NCI-H345 treated with DMSO at 0.1 percent for 48 hours (cell line): ENCODE data around the gene GLTPD2.

Experiments
- DNase-seq: peaks from one replicate; lab custom pipeline; 2025; ENCODE audit not compliant: unreplicated experiment; lab: John Stamatoyannopoulos, UW

Gene GLTPD2

DNA sequence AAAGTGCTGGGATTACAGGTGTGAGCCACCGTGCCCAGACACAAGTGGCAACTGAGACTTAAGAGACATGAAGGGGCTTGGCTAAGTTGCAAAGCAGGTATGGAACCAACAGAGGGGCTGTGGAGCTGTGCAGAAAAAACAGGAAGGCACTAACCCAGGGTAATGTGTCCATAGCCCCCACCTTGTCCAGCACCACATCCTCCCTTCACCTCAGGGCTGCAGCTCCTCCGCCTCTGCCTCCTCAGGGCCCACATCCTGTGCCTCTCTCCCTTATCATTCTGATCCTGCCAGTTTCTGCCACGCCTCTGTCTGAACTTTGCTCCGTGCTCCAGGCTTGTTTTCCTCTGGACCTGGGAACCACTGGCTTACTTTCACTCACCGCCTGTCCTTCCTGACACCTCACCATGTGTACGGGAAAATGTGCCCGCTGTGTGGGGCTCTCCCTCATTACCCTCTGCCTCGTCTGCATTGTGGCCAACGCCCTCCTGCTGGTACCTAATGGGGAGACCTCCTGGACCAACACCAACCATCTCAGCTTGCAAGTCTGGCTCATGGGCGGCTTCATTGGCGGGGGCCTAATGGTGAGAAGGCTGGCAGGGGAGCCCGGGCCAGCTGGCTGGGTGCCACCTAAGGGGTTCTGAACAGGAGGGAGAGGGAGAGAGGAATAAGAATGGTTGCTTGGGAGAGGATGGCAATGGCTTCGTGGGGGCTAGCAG is 17.1 kb upstream of the GLTPD2 start, which contains the start of gene TM4SF5:
Gene TM4SF5, plus strand, starts transcription at position 368 of the 716 bp plus-strand sequence. Its CDS starts 37 bp downstream, at position 405.
- no peak for DNase-seq

DNA sequence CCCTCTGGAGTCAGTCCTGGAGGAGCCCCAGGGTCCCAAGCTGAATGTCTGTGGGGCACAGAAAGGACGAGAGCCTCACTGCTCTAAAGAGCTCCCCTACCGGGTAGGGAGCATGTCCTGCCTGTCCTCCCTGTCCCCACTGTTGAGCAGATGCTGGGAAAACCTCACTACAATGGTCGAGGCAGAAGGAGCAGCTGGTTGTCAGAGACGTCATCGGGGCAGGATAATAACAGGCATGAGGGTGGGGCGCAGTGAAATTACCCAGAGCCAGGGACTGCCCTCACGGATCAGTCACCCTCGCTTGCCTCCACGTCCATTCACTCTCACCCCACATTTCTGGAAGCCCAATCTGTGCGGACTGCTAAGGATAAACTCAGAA is 16.5 kb upstream of the GLTPD2 start:
- no peak for DNase-seq

DNA sequence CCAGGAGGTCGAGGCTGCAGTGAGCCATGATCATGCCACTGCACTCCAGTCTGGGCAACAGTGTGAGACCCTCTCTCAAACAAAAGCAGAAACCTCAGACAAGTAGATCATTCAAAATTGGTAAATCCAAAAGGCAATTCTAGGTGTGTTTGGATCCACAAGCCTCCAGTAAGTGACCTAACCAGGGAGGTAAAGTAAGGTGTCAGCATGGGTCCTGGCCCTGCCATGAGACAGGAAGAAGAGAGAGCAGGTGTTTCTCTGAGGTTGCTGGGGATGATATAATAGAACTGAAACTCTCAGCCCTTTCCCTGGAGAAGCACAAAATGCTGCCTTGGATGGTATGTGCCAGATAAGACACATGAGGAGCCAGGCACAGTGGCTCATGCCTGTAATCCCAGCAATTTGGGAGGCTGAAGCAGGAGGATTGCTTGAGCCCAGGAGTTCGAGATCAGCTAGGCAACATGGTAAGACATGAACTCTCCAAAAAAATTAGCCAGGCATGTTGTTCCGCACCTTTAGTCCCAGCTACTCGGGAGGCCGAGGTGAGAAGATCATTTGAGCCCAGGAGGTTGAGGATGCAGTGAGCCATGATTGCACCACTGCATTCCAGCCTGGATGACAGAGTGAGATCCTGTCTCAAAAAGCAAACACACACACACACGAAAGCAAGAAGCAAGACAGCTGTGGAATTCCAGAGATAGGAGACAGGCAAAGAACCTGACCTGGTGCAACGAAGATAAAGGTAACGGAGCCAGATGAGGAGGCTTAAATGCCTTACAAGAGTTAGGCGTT is 10.6 kb upstream of the GLTPD2 start:
- DNase-seq = no peak

DNA sequence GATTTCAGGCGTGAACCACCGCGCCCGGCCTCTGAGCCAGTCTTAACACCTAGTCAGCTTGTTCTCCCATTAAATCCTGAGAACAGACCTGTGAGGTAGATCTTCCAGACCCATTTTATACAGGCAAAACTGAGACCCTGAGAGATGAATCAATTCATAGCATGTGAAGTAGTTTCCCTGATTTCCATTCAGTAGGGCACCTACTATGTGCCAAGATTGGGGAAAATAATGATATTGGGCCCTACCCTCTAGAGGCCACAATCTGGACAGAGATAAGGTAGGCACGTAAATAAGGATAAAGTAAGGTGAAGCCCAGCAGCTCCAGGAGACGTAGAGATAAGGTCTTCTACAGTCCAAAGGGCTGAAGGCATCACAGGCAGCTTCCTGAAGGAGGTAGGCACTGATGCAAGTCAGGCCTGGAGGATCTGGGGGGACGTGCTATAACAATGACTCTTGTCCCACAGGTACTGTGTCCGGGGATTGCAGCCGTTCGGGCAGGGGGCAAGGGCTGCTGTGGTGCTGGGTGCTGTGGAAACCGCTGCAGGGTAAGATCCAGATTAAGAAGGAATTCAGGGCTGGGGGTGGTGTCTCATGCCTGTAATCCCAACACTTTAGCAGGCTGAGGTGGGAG is 8.3 kb upstream of the GLTPD2 start:
- no peak for DNase-seq

DNA sequence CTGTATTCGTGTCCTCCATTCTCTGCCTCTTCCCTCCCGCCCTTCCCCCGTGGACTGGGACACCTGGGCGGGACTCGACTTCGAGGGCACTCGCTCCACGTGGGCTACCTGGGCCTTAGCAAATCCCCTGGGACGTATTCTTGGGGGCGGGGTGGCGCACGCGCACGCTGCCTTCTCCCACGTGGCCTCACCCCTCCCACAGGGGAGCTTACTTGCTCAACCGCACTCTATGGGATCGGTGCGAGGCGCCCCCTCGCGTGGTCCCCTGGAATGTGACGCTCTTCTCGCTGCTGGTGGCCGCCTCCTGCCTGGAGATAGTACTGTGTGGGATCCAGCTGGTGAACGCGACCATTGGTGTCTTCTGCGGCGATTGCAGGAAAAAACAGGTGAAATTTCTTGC is 6.1 kb upstream of the GLTPD2 start:
- no peak for DNase-seq

DNA sequence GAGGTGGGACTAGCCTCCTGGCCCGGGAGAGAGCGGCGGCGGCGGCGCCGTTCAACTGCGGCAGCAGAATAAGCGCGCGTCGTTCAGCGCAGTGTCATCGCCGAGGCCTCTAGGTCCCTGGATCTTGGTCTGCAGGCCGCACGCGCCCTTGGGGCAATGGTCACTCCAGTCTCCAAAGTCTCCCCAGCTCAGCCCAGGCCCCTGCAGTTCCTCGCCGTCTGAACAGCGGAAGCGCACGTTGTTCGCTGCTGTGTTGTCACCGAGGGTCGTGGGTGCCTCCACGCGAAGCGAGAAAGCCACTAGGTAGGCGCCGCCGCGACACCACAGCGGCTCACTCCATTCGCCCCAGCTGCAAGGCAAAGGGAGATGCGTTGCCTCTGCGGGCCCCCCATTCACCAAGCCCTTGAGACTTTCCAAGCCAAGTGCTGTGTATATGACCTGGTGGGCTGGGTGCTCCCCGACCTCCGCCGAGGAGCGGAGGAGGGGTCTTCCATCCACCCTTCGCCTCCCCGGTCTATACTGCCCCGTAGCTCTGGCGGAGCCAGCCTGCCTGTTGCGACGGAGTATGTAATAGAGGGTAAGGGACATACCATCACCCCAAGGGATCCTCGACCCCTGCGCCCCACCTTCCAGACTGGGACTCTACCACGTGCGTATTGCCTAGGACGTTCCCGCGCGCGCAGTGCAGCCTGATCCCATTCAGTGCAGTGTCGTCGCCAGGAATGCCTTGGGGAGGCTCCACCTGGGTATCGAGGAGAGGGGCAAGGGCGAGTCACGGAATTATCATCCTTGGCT is 3.3 kb upstream of the GLTPD2 start:
- no peak for DNase-seq

DNA sequence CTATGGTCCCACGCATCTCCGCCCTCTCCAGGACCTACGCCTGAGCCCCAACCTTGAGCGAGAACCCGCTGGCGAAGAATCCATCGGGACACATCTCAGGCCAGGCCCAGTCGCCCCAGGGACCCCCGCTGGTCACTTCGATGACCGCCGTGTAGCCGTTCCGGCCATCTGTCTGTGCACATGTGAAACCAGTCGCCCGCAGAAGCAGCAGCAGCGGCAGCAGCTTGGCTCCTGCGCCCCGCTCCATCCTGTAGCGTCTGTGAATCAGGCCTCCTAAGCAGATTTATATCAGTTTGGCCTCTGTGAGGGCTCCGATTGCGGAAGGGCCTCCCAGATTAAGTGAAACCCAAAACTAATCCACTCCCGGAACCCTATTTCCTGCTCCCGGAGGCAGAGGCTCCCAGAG is 2.7 kb upstream of the GLTPD2 start, which contains the start of gene VMO1:
Gene VMO1, minus strand, starts transcription at position 259 of the 406 bp plus-strand sequence. Its CDS starts 12 bp downstream, at position 247.
- no peak for DNase-seq

DNA sequence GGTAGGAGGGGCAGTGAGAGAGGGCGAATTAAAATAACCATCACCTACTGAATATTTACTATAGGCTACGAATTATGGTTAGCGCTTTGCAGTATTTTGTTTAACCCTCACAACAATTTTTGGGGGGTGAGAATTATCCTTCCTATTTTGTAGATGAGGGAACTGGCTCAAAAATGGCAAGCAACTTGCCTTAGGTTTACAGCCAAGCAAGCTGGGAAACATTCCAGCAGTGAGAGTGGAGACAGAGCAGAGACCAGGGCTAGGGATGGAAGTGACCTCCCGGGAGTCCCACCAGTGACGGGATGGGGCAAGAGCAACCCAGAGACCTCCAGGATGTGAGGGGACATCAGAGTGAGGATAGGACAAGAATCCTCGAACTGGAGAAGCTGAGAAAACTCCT is 2.2 kb upstream of the GLTPD2 start:
- no peak for DNase-seq

DNA sequence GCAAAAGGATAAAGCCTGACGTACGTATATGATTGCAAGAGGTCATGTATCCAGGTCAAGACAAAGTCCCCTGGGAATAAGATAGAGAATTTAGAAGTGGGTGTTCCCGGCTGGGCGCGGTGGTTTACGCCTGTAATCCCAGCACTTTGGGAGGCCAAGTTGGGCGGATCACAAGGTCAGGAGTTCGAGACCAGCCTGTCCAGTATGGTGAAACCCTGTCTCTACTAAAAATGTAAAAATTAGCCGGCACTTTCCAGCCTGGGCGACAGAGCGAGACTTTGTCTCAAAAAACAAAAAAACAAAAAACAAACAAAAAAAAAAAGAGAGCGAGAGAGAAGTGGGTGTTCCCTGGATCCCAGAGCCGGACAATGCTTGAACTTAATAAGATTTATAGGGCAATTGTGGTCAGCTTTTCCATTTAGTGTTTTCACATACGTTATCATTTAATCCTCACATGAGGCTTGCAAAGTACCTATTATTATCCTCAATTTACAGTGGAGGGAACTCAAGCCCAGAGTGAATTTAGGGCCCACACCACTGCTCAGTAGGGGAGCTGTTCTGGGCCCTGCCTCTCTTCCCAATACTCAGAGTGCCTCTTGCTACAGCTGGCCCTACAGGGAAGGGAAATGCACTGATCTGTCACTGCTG is 481 bp upstream of the GLTPD2 start:
- no peak for DNase-seq

DNA sequence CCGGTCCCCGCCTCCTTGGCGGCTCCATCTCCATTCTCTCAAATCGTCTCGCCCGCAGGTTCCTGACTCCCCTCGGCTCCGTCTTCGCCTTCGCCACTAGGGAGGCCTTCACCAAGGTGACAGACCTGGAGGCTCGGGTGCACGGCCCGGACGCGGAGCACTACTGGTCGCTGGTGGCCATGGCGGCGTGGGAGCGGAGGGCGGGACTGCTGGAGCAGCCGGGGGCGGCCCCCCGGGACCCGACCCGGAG is 862 bp downstream of the GLTPD2 start:
- DNase-seq = no peak

DNA sequence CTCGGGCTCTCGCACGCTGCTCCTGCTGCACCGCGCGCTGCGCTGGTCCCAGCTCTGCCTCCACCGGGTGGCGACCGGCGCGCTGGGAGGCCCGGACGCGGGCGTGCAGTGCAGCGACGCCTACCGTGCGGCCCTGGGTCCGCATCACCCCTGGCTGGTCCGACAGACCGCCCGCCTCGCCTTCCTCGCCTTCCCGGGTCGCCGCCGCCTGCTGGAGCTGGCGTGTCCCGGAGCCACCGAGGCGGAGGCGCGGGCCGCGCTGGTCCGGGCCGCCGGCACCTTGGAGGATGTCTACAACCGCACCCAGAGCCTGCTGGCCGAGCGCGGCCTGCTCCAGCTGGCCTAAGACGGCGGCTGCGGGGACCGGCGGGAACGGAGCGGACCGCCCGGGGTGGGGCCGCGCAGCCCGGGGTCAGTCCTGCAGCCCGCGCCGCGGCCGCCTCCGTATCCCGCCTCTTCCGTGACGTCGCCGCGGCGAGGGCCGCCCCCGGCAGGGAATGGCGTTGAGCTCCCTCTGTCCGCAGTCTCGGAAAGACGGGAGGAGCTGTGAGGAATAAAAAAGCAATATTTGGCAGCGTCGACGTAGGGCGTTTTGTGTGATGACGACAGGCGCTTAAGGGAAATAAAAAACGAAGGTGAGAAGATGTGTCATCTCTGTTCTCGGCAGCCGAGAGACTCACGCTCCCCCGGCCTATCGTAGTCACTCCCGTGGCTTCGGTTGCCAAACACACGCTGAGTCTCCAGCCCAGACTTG is 1.4 kb downstream of the GLTPD2 start:
- peak; percentile 21 for DNase-seq

DNA sequence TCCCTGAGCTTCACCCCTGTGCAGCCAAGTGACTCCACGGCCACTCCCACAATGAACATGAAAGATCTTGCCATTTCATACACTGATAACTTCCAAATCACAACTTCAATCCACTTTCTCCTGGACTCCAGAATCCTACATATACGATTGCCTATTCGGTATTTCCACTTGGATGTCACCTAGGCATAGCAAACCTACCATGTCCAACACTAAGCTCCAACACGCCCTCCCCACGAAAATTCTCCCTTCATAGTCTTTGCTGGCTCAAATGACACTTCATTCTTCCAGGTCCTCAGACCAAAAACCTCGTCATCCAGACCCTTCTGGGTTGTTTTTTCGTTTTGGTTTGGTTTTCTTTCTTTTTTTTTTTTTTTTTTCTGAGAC is 1.9 kb downstream of the GLTPD2 start:
- no peak for DNase-seq

DNA sequence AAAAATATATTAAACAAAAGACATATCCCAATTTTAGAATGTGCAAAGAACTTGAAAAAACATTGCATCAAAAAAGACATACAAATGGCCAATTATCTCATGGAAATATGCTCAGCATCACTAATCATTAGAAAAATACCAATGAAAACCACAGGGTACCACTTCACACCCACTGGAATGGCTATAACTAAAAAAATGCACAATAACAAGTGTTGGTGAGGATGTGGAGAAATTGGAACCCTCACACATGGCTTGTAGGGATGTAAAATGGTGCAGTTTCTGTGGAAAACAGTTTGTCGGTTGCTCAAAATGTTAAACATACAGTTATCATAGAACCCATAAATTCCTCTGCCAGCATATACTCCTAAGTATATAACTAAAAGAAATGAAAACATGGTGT is 6.4 kb downstream of the GLTPD2 start:
- no peak for DNase-seq

DNA sequence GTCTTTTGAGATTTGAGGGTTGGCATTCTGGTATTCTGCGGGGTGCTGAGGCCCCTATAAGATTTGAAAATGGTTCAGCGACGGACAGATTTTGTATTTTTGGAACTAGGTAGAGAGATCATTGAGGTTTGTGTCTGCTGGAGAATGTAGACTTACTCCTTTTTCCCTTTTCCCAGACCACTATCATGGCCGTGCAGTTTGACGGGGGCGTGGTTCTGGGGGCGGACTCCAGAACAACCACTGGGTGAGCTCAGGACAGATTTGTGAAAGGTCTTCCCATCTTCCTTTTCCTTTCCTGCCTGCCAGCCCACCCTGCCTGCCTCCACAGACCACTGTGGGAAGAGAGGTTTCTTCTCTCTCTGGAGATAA is 7.8 kb downstream of the GLTPD2 start:
- DNase-seq = no peak

DNA sequence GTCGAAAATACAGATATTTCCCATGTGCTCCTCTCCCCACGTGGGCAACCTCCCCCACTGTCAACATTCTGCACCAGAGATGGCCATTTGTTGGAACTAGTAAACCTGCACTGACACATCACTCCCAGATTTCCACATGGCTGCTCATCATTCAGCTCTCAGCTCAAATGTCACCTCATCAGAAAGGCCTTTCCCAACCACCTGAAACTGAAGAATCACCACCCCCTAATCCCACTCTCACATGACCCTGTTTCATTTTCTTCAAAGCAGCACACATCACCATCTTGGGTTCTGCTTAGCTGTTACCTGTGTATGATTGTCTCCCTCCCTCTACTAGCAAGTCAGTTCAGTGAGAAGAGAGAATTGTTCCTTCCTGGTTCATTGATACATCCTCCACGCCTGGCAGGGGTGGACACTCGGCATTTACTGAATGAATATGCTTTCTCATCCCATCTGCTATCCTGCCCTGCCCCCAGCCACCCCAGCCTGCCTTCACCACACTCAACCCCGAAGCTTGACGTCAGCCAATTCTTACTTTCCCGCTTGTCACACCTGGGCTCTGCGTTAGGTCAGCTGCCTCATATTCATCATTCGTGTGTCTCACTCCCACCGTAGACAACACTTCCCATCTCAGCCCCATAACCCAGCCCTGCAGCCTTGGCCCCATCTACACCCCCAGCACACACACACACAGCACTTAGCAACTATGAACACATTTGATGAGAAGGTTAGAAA is 11.9 kb downstream of the GLTPD2 start:
- no peak for DNase-seq

DNA sequence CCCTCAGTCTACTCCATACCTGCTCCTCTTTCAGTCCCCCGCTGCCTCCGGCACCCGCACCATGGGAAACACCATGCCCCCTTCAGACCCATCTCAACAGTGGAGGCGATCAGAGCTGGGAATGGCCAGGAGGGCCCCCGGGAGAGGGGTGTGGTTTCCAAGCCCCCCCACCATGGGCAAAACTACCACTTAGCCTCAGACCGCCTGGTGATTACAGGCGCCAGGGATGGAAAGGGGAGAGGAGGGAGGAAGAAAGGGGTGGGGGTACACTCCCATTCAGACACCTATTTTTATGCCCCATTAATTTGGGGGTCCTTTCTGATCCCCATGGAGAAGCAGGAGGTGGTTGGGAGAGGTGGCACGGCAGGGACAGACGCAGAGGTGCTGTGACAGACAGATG is 13.5 kb downstream of the GLTPD2 start, which contains the start of gene C17orf114:
Gene C17orf114, minus strand, starts transcription at position 101 of the 400 bp plus-strand sequence.
- no peak for DNase-seq

DNA sequence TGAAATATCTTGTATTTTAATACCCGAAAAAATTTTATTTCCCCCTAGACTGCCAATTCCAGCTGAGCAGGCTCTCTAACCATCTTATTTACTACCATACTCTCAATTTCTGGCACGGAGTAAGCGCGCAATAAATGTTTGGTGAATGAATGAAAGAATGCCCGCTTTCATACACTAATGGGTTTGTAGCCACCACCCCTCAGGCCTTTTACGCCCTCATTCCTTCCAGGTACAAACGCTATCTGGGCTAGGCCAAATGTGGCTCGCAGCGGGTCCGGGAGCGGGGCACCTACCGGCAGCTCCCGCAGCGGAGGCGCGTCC is 17.7 kb downstream of the GLTPD2 start:
- DNase-seq = no peak

DNA sequence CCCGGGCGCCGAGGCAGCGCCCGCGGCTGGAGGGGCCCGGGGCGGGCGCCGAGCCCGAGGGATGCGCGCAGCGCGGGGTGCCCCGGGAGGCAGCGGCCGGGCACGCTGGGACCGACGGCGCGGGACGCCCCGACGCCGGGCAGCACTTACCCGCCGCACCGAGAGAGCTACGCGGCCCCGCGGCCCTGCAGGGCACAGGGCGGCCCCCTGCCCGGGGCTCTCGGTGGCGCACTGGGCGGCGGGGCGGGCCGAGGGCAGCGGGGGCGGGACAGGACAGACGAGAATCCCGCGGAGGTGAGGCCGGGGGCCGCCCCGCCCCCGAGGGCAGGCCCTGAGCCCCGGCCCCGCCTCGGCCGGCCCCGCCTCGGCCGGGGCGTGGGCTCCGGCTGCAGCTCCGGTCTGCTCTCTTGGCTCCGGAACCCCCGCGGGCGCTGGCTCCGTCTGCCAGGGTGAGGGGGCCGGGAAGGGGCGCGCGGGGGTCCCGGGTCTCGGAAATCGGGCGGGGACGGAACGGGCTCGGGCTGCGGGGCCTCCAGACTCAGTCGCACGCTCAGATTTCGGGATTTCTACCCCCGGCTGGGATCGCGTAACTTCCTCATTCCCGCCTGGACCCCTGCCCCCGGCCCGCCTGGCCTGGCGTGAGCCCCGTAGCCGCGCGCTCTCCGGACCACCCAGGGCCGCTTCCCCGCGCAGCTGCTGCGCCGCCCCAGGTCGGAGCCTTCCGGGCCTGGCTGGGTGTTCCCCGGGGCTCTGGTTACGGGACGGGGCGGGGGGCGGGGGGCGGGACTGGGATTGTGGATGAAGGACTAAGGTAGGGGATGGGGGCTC is 18.2 kb downstream of the GLTPD2 start, which contains the start of gene PLD2:
Gene PLD2, plus strand, starts transcription at position 376 of the 828 bp plus-strand sequence. CDS start 621 bp downstream, outside the sequence.
- peak; percentile 30 for DNase-seq
